ENCODE measurements around the gene MAN1B1. TPM values are rescaled to one million over a fixed set of nuclear protein-coding genes. Genes with fewer than 3 reads are reported as not detected.

MAN1B1 gene
- total RNA-seq, 4 donors from 2014 or later: 52.1 to 99.2 (median 63.1) TPM

- H3K4me1 ChIP-seq: no peaks in the 10 kb centered on the region
- no peak overlapping the region for H3K27ac ChIP-seq
- no peaks in the 10 kb centered on the region for H3K9me3 ChIP-seq
- TF ChIP-seq POLR2A (IDR thresholded peaks at IDR 0.05): no peak
- TF ChIP-seq POLR2AphosphoS5 (IDR thresholded peaks at IDR 0.05): no peak
- TF ChIP-seq EP300 (IDR thresholded peaks at IDR 0.05): no peak
- TF ChIP-seq CTCF (IDR thresholded peaks at IDR 0.05): no peak
- H3K36me3 ChIP-seq: peaks cover 71% of the 10 kb centered on the region
- WGBS: 76% methylated on average over 27 of the region's 30 CpGs
- no peaks in the 10 kb centered on the region for H3K27me3 ChIP-seq
- DNase-seq (ENCODE audit: low spot score in 2 of 2): no peak
- H3K4me3 ChIP-seq: no peak overlapping the region
Observed at GRCh38 chr9:137095664-137096517, 9.1 kb downstream of the MAN1B1 start.

GRCh38 chr9:137096785-137097546 is 10.2 kb downstream of the MAN1B1 start:
- no peak overlapping the region for H3K27ac ChIP-seq
- no peak overlapping the region for H3K4me3 ChIP-seq
- H3K4me1 ChIP-seq: no peaks in the 10 kb centered on the region
- no peaks in the 10 kb centered on the region for H3K9me3 ChIP-seq
- TF ChIP-seq EP300 (IDR thresholded peaks at IDR 0.05) (no peak), POLR2AphosphoS5 (IDR thresholded peaks at IDR 0.05) (no peak), POLR2A (IDR thresholded peaks at IDR 0.05) (no peak), CTCF (IDR thresholded peaks at IDR 0.05) (no peak)
- peaks cover 72% of the 10 kb centered on the region for H3K36me3 ChIP-seq
- H3K27me3 ChIP-seq: no peaks in the 10 kb centered on the region
- no peak for DNase-seq (ENCODE audit: low spot score in 2 of 2)
- WGBS: 96% methylated on average over 20 of the region's 31 CpGs

- 95% methylated on average over 4 of the region's 20 CpGs for WGBS
- DNase-seq (ENCODE audit: low spot score in 2 of 2): no peak
- no peak for TF ChIP-seq CTCF (IDR thresholded peaks at IDR 0.05)
- TF ChIP-seq EP300 (IDR thresholded peaks at IDR 0.05): no peak
- TF ChIP-seq POLR2A (IDR thresholded peaks at IDR 0.05): no peak
- TF ChIP-seq POLR2AphosphoS5 (IDR thresholded peaks at IDR 0.05): no peak
- H3K4me1 ChIP-seq: no peaks in the 10 kb centered on the region
- no peak overlapping the region for H3K27ac ChIP-seq
- peaks cover 74% of the 10 kb centered on the region for H3K36me3 ChIP-seq
- no peak overlapping the region for H3K4me3 ChIP-seq
- no peaks in the 10 kb centered on the region for H3K27me3 ChIP-seq
- H3K9me3 ChIP-seq: no peaks in the 10 kb centered on the region
Observed at GRCh38 chr9:137097761-137098462, 11.1 kb downstream of the MAN1B1 start.

- 92% methylated on average over 11 of the region's 14 CpGs for WGBS
- H3K9me3 ChIP-seq: no peaks in the 10 kb centered on the region
- H3K4me1 ChIP-seq: no peaks in the 10 kb centered on the region
- H3K36me3 ChIP-seq: peaks cover 82% of the 10 kb centered on the region
- no peak overlapping the region for H3K27ac ChIP-seq
- TF ChIP-seq EP300 (IDR thresholded peaks at IDR 0.05) (no peak), POLR2A (IDR thresholded peaks at IDR 0.05) (no peak), POLR2AphosphoS5 (IDR thresholded peaks at IDR 0.05) (no peak), CTCF (IDR thresholded peaks at IDR 0.05) (no peak)
- no peak overlapping the region for H3K4me3 ChIP-seq
- H3K27me3 ChIP-seq: no peaks in the 10 kb centered on the region
- no peak for DNase-seq (ENCODE audit: low spot score in 2 of 2)
Observed at GRCh38 chr9:137099231-137099630, 12.4 kb downstream of the MAN1B1 start.
